Measurements from ENCODE around the gene EFR3B.
"Not testable (repeated sequence)": the region's sequence is repeated elsewhere in the genome, so short reads cannot be mapped to it uniquely, and the experiment has no call there.

Gene EFR3B

DNA sequence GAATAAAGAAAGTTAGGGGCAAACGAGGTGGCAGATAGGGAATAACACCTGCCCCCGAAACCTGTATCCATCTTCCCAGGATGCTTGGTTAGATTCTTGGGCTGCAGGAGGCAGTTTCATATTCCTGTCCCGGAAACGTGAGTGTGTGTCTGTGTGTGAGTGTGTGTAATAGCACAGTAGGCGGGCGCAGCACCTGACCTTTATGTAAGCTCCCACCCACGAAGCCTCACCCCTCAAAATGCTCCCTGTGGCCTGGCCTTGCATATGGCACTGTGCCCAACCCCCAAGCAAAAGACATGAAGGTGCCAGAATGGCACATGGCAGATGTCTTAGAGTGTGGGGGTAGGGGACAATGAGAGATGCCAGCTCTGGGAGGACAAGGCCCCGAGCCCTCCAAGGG is 48.9 kb downstream of the EFR3B start:
- DNase-seq (ENCODE audit: low read depth): no peak
- Histone ChIP-seq H3K27me3 (replicated peaks; ENCODE audit: control insufficient read depth, insufficient read depth, low read length) (no peaks in the 10 kb centered on the region), H3K9ac (ENCODE audit: low read length) (no peak overlapping the region), H3K4me3 (ENCODE audit: low read length) (no peak overlapping the region), H3K9me3 (ENCODE audit: control insufficient read depth, low read length) (no peaks in the 10 kb centered on the region), H3K36me3 (ENCODE audit: control insufficient read depth, insufficient read depth, low read length, severe bottlenecking) (no peaks in the 10 kb centered on the region), H3K4me1 (ENCODE audit: control insufficient read depth, insufficient read depth, low read length) (no peaks in the 10 kb centered on the region)

- Histone ChIP-seq H3K27me3 (replicated peaks; ENCODE audit: control insufficient read depth, insufficient read depth, low read length) (no peaks in the 10 kb centered on the region), H3K9me3 (ENCODE audit: control insufficient read depth, low read length) (no peaks in the 10 kb centered on the region), H3K4me3 (ENCODE audit: low read length) (no peak overlapping the region), H3K4me1 (ENCODE audit: control insufficient read depth, insufficient read depth, low read length) (no peaks in the 10 kb centered on the region), H3K9ac (ENCODE audit: low read length) (no peak overlapping the region), H3K36me3 (ENCODE audit: control insufficient read depth, insufficient read depth, low read length, severe bottlenecking) (no peaks in the 10 kb centered on the region)
- no peak for DNase-seq (ENCODE audit: low read depth)
Observed at GRCh38 chr2:25091265-25091664, 49.4 kb downstream of the EFR3B start.

DNA sequence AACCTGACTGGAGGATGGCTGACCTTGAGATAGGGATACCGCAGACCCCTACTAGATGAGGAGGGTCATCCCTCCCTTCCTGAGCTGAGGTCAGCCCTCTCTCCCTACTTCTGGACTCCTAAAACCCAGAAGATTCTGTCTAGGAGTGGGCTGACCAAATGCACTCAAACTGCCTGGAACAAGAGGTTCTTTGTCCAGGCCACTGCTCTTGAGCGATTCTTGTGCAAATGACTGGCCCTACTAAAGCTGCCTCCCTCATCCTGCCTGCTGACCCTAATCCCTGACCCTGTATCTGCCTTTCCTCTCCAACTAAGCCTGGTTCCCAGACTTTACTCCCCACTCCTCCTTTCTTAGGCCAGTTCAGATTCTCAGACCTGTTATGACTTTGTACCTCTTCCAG is 56.2 kb downstream of the EFR3B start:
- Histone ChIP-seq H3K9me3 (ENCODE audit: control insufficient read depth, low read length) (no peaks in the 10 kb centered on the region), H3K36me3 (ENCODE audit: control insufficient read depth, insufficient read depth, low read length, severe bottlenecking) (no peaks in the 10 kb centered on the region), H3K4me3 (ENCODE audit: low read length) (no peak overlapping the region), H3K27me3 (replicated peaks; ENCODE audit: control insufficient read depth, insufficient read depth, low read length) (no peaks in the 10 kb centered on the region), H3K9ac (ENCODE audit: low read length) (no peak overlapping the region), H3K4me1 (ENCODE audit: control insufficient read depth, insufficient read depth, low read length) (peaks cover 9% of the 10 kb centered on the region)
- DNase-seq (ENCODE audit: low read depth): no peak

DNA sequence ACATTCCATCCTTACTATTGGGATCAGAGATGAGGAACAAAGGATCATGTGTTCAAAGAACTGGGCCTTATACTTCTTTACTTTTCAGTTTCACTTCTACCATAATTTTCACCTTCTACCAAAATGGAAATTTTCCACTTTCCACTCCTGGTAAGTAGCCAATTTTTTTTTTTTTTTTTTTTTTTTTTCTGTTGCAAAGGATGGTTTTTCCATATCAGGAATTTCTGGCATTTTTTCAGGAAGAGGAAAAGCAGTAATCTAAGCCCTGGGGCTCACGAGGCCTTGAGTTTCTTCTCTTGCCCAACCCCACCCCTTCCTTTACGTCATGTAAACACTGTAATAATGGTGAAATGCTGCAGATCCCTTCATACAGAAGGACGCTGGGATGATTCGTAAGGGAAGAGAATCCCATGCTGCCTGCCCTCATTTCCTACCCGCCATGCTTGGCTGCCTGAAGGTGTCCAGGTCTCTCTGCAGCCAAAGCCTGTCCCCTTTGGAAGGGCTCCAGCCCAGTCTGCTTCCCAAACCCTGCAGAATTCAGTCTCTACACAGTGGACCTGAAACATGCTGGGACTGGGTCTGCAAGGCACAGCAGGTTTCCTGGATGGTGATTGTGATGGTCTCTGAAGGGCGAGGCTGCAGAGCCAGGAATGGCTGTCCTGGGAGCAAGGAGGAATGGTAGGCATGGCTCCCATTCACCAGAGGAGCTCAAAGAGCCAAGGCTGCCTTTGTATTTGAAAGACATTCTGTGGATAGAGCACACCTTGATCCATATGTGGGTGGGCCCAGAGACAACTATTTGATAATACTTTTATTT is 57.0 kb downstream of the EFR3B start:
- H3K9ac ChIP-seq (ENCODE audit: low read length): no peak overlapping the region
- DNase-seq (ENCODE audit: low read depth): peak; percentile 33

GRCh38 chr2:25102352-25102751 is 60.5 kb downstream of the EFR3B start:
- DNase-seq (ENCODE audit: low read depth); H3K4me3 ChIP-seq (ENCODE audit: low read length); H3K9ac ChIP-seq (ENCODE audit: low read length); H3K27me3 ChIP-seq (replicated peaks; ENCODE audit: control insufficient read depth, insufficient read depth, low read length); H3K9me3 ChIP-seq (ENCODE audit: control insufficient read depth, low read length); H3K36me3 ChIP-seq (ENCODE audit: control insufficient read depth, insufficient read depth, low read length, severe bottlenecking): not testable (repeated sequence)
- peaks cover 18% of the 10 kb centered on the region for H3K4me1 ChIP-seq (ENCODE audit: control insufficient read depth, insufficient read depth, low read length)

More for the DNA sequence above, 57.0 kb downstream of the EFR3B start:
- Histone ChIP-seq H3K9me3 (ENCODE audit: control insufficient read depth, low read length) (no peaks in the 10 kb centered on the region), H3K4me1 (ENCODE audit: control insufficient read depth, insufficient read depth, low read length) (peaks cover 9% of the 10 kb centered on the region), H3K4me3 (ENCODE audit: low read length) (no peak overlapping the region), H3K36me3 (ENCODE audit: control insufficient read depth, insufficient read depth, low read length, severe bottlenecking) (no peaks in the 10 kb centered on the region), H3K27me3 (replicated peaks; ENCODE audit: control insufficient read depth, insufficient read depth, low read length) (no peaks in the 10 kb centered on the region)

DNA sequence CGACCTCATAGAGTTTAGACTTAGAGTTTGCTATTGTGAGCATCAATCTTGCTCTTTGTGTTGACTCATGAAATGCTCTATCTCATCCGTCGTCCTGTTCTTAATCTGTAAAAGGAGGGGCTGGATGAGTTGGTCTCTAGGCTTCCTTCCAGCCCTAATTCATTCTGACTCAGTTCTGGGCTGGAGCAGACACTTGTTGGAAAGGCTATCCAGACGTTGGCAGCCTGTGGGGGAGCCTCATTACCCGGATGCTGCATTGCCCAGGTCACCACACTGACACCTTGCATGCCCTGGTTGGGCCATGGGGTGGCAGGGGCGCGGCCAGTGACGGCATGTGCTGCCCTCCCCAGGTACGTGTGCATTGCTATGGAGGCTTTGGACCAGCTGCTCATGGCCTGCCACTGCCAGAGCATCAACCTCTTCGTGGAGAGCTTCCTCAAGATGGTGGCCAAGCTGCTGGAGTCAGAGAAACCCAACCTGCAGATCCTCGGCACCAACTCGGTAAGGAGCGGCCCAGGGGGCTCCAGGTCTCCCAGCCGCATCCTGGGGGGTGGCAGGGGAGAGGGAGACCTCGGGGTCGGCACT is 61.5 kb downstream of the EFR3B start:
- Histone ChIP-seq H3K9me3 (ENCODE audit: control insufficient read depth, low read length) (no peaks in the 10 kb centered on the region), H3K4me1 (ENCODE audit: control insufficient read depth, insufficient read depth, low read length) (peaks cover 18% of the 10 kb centered on the region), H3K36me3 (ENCODE audit: control insufficient read depth, insufficient read depth, low read length, severe bottlenecking) (no peaks in the 10 kb centered on the region), H3K27me3 (replicated peaks; ENCODE audit: control insufficient read depth, insufficient read depth, low read length) (no peaks in the 10 kb centered on the region), H3K4me3 (ENCODE audit: low read length) (no peak overlapping the region), H3K9ac (ENCODE audit: low read length) (no peak overlapping the region)
- DNase-seq (ENCODE audit: low read depth): peak; percentile 52

DNA sequence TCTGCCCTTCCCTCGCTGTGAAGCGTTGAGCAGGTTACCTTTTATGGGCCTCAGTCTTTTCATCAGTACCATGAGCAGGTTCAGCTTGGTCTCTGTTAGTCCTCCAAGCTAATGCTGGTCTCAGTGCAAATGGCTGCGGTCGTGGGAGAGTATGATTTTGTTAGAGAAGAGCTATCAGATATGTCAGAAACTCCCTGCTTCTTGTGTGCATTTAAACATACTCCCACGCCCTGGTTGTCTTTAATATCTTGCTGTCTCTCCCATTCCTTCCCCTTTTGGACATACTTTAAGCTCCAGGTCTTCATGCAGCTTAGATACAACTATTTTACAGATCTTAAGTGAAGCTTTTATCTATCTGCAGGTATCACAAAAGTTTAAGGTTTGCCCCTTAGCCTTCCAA is 62.9 kb downstream of the EFR3B start:
- no peak overlapping the region for H3K4me3 ChIP-seq (ENCODE audit: low read length)
- no peaks in the 10 kb centered on the region for H3K9me3 ChIP-seq (ENCODE audit: control insufficient read depth, low read length)
- peaks cover 12% of the 10 kb centered on the region for H3K4me1 ChIP-seq (ENCODE audit: control insufficient read depth, insufficient read depth, low read length)
- no peaks in the 10 kb centered on the region for H3K27me3 ChIP-seq (replicated peaks; ENCODE audit: control insufficient read depth, insufficient read depth, low read length)
- DNase-seq (ENCODE audit: low read depth): no peak
- no peaks in the 10 kb centered on the region for H3K36me3 ChIP-seq (ENCODE audit: control insufficient read depth, insufficient read depth, low read length, severe bottlenecking)
- H3K9ac ChIP-seq (ENCODE audit: low read length): no peak overlapping the region

- DNase-seq (ENCODE audit: low read depth): peak; percentile 34
- no peak overlapping the region for H3K4me3 ChIP-seq (ENCODE audit: low read length)
Observed at GRCh38 chr2:25105336-25106085, 63.6 kb downstream of the EFR3B start.

GRCh38 chr2:25109822-25110221 is 67.9 kb downstream of the EFR3B start:
- no peaks in the 10 kb centered on the region for H3K36me3 ChIP-seq (ENCODE audit: control insufficient read depth, insufficient read depth, low read length, severe bottlenecking)
- H3K4me3 ChIP-seq (ENCODE audit: low read length): no peak overlapping the region
- H3K9me3 ChIP-seq (ENCODE audit: control insufficient read depth, low read length): no peaks in the 10 kb centered on the region
- H3K27me3 ChIP-seq (replicated peaks; ENCODE audit: control insufficient read depth, insufficient read depth, low read length): no peaks in the 10 kb centered on the region
- no peak overlapping the region for H3K9ac ChIP-seq (ENCODE audit: low read length)
- peaks cover 9% of the 10 kb centered on the region for H3K4me1 ChIP-seq (ENCODE audit: control insufficient read depth, insufficient read depth, low read length)
- no peak for DNase-seq (ENCODE audit: low read depth)

More at GRCh38 chr2:25105336-25106085, 63.6 kb downstream of the EFR3B start:
- H3K9me3 ChIP-seq (ENCODE audit: control insufficient read depth, low read length): no peaks in the 10 kb centered on the region
- H3K27me3 ChIP-seq (replicated peaks; ENCODE audit: control insufficient read depth, insufficient read depth, low read length): no peaks in the 10 kb centered on the region
- no peak overlapping the region for H3K9ac ChIP-seq (ENCODE audit: low read length)
- no peaks in the 10 kb centered on the region for H3K36me3 ChIP-seq (ENCODE audit: control insufficient read depth, insufficient read depth, low read length, severe bottlenecking)
- H3K4me1 ChIP-seq (ENCODE audit: control insufficient read depth, insufficient read depth, low read length): peaks cover 12% of the 10 kb centered on the region

DNA sequence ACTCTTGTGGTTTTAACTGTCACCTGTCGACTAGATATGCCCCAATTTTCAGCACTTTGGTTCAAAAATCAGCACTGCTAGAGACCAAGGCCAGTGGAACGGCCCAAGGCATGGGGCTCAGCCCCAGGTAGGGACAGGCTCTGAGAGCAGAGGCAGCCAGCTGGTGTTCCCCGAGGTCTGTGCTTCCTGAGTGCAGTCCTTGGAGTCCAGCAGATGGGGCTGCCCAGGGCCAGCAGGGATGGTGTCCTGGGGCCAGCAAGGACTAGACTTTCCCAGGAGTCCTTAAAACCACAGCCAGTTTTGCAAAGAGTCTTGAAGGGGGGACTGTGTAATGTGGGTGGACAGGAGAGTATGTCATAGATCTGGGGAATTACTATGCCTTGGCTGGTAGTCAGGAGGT is 70.2 kb downstream of the EFR3B start:
- DNase-seq (ENCODE audit: low read depth): no peak
- Histone ChIP-seq H3K9me3 (ENCODE audit: control insufficient read depth, low read length) (no peaks in the 10 kb centered on the region), H3K36me3 (ENCODE audit: control insufficient read depth, insufficient read depth, low read length, severe bottlenecking) (no peaks in the 10 kb centered on the region), H3K4me3 (ENCODE audit: low read length) (no peak overlapping the region), H3K27me3 (replicated peaks; ENCODE audit: control insufficient read depth, insufficient read depth, low read length) (no peaks in the 10 kb centered on the region), H3K4me1 (ENCODE audit: control insufficient read depth, insufficient read depth, low read length) (no peaks in the 10 kb centered on the region), H3K9ac (ENCODE audit: low read length) (no peak overlapping the region)

DNA sequence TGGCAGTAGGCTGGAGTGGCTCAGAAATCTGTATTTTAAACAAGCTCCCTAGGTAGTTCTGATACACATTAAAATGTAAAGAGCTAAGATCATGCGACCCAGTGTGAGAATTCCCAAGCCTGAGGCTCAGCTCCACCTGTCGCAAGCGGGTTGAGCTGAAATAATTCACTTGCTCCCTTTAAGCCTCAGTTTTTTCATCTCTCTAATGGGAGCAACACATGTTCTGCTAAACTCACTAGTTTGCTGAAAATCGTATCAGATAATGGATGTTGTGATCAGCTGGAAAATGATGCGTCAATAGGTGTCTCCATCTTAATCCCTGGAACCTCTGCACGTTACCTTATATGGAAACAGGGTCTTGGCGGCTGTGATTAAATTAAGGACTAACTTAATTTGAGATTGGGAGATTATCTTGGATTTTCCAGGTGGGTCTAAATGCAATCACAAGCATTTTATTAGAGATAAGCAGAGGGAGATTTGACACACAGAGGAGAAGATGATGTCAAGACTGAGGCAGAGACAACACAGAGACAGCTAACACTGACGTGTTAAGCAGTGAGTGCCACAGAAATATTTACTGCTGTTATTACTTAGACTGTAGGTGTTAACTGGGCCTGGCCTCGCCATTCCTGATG is 73.5 kb downstream of the EFR3B start:
- no peaks in the 10 kb centered on the region for H3K9me3 ChIP-seq (ENCODE audit: control insufficient read depth, low read length)
- no peaks in the 10 kb centered on the region for H3K36me3 ChIP-seq (ENCODE audit: control insufficient read depth, insufficient read depth, low read length, severe bottlenecking)
- H3K27me3 ChIP-seq (replicated peaks; ENCODE audit: control insufficient read depth, insufficient read depth, low read length): no peaks in the 10 kb centered on the region
- no peak overlapping the region for H3K4me3 ChIP-seq (ENCODE audit: low read length)
- no peaks in the 10 kb centered on the region for H3K4me1 ChIP-seq (ENCODE audit: control insufficient read depth, insufficient read depth, low read length)
- H3K9ac ChIP-seq (ENCODE audit: low read length): no peak overlapping the region
- no peak for DNase-seq (ENCODE audit: low read depth)

Data from adipocyte (in vitro differentiated cells).